GM12865 (cell line): ENCODE data around the gene ADAM33.

Source experiments
- DNase-seq: peaks from one replicate; pipeline ENCODE4 v3.0.0; 2010; ENCODE audit warnings: low read depth
- H3K4me3 ChIP-seq: 2 replicates; pipeline ENCODE4 v1.5.1; 2011; ENCODE audit warnings: mild to moderate bottlenecking, low read depth, low read length, control low read depth
- CTCF ChIP-seq: IDR thresholded peaks from 2 replicates; pipeline ENCODE4 v1.5.1; 2011; ENCODE audit warnings: low read length, control low read depth, low read depth, inconsistent platforms; ENCODE audit not compliant: insufficient read depth; ENCODE audit errors: missing control alignments

ADAM33 gene

GRCh38 chr20:3694864-3695263 lies 13.1 kb upstream of the ADAM33 start:
- TF ChIP-seq CTCF, result no peak
- H3K4me3 ChIP-seq, result no peak overlapping the region
- DNase-seq, result no peak

DNA sequence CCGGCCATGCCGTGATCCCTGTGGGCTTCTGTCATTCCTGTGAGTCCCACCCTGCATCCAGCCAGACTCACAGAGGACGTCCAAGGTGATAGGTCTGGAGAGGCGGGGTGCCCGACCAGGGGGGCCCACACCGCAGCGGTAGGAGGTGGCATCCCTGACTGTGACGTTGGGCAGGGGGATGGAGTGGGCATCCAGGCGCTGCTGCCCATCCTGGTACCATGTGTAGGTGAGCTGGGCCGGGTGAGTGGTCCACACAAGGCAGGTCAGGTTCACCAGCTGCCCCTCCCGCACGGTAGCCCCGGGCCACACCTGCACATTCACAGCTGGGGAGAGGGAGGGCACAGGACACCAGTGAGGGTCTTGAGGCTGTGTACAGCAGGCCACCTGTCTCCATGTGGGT lies 11.6 kb upstream of the ADAM33 start:
- no peak for DNase-seq
- TF ChIP-seq CTCF, result no peak
- no peak overlapping the region for H3K4me3 ChIP-seq

DNA sequence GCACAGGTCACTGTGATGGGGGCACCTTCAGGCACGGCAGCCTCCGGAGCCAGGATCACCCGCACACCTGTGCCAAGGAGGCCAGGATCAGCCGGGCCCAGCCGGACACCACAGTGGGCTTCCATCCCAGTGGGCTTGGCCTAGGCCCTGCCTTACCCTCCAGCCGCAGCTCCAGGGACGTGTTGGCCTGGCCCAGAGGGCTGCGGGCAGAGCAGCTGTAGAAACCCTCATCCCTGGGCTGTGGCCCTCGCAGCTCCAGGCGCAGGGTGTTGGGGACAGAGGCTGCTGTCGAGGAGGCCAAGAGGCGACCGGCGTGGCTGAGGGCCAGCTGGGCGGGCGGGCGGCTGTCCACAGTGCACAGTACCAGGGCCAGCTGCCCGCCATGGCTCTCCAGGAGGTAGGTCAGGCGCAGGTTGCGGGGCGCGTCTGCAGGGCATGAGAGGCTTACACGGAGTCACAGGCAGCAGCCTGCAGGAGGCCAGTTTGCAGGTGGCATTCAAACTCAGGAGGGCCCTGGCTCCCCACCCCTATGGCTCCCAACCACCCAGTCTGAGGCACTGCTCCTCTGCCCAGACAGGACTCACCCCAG lies 11.0 kb upstream of the ADAM33 start:
- no peak overlapping the region for H3K4me3 ChIP-seq
- no peak for DNase-seq
- TF ChIP-seq CTCF, result no peak

- DNase-seq, result no peak
- H3K4me3 ChIP-seq, result no peak overlapping the region
- TF ChIP-seq CTCF, result no peak
Observed at GRCh38 chr20:3691897-3692296, 10.1 kb upstream of the ADAM33 start.

DNA sequence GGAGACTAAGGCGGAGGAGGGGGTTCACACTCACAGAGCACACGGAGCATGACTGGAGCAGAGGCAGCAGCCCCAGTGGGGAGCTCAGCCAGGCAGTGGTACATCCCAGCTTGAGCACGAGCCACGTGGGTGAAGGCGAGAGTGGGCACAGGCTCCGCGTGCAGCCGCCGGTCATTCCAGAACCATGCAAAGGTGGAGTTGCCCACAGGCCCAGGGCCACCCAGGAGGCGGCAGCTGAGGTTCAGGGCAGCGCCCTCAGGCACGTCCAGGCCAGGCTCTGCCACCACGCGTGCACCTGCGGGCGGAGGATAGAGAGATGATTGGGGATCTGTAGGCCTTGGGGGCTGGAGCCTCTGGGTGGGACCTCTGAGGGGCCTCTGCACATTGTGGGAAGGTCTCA lies 9.5 kb upstream of the ADAM33 start:
- DNase-seq, result no peak
- H3K4me3 ChIP-seq, result no peak overlapping the region
- TF ChIP-seq CTCF, result no peak

GRCh38 chr20:3690413-3690812 lies 8.6 kb upstream of the ADAM33 start:
- TF ChIP-seq CTCF, result no peak
- no peak overlapping the region for H3K4me3 ChIP-seq
- no peak for DNase-seq

- no peak for TF ChIP-seq CTCF
- DNase-seq, result no peak
- no peak overlapping the region for H3K4me3 ChIP-seq
Observed at GRCh38 chr20:3689978-3690377, 8.2 kb upstream of the ADAM33 start.
